Umbilical cord (tissue), 2 donors: ENCODE measurements around the gene COQ7. TPM values are rescaled to one million over a fixed set of nuclear protein-coding genes. Genes with fewer than 3 reads are reported as not detected.
A peak's percentile ranks its signal among the peaks of the same experiment; 100 is the strongest.

Experiments used
- DNase-seq: peaks from one replicate; pipeline ENCODE4 v3.0.0-alpha.2; 2015; ENCODE audit warnings: low spot score
- total RNA-seq: library from RNA; depleted of rRNA; stranded (reverse); fragments of >200 nt; gene quantifications from one replicate; pipeline ENCODE4 v1.2.3, GENCODE V29; 2014; ENCODE audit warnings: low replicate concordance; ENCODE audit not compliant: insufficient read depth

COQ7 gene
- total RNA-seq, 1 donor from 2014 or later, result 33.9 TPM

DNA sequence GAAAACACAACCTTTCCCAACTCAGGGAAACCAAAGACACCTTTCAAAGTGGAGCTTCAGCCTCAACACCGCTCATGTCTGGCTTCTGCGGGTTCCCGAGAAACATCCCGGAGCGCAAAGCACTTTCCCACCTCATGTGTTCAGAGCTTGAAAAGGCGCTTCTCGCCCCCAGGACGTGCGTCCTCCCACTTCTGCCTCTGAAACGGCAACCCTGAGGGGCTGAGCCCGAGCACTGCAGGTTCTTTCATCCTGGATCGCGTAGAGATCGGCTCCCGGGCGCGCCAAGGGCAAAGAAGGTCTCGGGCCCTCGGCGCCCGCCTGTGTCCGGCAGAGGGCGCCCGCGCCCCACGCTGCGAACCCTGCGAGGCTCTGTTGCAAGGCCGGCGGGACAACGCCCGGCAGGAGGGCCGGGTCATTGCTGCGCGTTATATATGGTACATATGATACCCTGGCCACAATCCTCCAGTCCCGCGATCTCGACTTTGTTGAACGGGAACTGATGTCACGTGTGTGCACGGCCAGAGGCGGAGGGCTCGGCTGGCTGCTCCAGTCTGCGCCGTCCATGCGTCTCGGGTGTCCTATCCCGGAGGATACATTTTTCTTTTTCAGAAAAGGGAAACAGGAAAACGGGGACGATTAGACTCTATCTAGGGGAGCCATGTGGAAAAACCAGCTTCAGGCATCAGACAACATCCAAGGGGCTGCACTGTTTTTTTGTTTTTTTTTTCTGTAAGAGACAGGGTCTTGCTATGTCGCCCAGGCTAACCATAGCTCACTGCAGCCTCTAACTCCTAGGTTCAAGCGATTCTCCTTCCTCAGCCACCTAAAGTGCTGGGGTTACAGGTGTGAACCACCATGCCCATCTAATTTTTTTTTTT lies 19.1 kb downstream of the COQ7 start:
- peak; percentile 88 for DNase-seq

- no peak for DNase-seq
Measured at GRCh38 chr16:19088341-19088916, 21.0 kb downstream of the COQ7 start.

GRCh38 chr16:19089410-19089955 lies 22.1 kb downstream of the COQ7 start:
- DNase-seq, result no peak

- no peak for DNase-seq
Measured at GRCh38 chr16:19090916-19091315, 23.5 kb downstream of the COQ7 start.

DNA sequence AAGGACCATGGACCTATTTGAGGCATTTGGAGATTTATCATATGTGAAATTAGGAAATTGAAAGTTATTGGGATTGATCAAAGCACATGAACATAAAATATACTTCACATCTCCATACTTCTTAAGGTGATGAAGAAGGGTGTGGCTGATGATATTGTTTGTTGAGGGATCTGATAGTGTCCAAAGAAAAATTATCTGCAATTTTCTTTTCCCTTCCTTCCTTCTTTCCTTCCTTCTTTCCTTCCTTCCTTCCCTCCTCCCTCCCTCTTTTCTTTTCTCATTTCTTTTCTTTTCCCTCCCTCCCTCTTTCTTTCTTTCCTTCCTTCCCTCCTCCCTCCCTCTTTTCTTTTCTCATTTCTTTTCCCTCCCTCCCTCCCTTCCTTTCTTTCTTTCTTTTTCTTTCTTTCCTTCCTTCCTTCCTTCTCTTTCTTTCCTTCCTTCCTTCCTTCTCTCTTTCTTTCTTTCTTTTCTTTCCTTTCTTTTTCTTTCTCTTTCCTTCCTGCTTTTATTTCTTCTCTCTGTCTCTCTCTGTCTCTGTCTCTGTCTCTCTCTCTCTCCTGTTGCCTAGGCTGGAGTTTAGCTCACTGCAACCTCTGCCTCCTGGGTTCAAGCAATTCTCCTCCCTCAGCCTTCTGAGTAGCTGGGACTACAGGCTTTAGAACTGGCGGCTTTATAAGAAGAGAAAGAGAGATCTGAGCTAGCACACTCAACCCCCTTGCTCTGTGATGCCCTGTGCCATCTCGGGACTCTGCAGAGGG lies 25.4 kb downstream of the COQ7 start:
- DNase-seq, result no peak

DNA sequence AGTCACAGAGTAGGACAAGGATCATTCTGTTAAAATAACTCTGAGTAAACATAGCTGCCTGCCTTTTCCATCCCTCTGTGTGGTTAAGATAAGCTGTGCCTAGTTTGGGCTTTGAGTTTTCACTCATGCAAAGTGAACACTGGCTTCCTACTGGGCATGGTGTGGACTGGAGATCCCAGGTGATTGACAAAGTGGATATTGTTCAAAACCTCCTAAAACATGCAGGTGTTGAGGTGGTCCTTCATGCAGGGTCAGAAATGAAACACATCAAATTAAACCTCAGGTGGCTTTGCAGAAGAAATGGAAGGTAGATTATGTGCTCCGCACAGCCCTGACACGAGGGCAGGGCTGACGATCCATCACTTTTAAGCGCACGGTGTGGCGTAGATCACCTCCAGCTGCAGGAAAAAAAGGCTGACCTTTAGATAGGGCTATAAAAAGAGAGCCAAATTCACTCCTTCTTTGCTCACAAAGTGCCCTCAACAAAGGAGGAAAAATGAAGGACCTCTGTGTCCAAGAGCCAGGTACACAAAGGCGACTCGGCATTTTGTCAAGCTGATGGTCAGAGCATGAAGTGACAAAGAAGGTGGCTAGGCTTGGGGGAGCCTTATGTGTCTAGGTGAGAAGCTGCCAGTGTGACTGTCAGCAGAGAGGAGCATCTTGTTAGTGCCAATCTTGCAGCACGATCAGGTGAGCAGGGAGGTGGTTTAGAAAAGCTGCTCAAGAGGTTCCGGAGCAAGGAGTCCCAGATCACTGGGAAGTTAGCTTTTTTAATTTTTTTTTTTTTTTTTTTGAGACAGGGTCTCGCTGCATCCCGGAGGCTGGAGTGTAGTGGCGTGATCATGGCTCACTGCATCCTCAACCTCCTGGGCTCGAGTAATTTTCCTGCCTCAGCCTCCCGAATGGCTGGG lies 26.5 kb downstream of the COQ7 start:
- DNase-seq, result no peak

- DNase-seq, result no peak
Measured at GRCh38 chr16:19094542-19095365, 27.3 kb downstream of the COQ7 start.

GRCh38 chr16:19095654-19096053 lies 28.2 kb downstream of the COQ7 start:
- DNase-seq, result no peak

DNA sequence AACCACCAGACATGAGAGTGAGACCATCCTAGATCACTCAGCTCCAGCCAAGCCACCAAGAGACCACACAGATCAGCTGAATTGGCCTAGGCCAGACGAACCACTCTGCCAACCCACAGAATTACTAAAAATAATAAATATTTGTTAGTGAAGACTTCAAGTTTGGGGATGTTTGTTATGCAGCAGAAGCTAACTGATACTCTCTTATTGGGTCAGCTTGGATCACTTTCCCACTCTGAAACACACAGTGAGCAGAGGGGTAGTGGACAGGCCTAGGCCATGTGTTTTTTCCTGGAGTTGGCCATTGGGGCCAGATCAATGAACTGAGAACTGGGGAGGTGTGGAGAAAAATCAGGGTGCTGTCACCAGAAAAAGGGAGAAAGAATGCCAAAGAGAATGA lies 30.8 kb downstream of the COQ7 start:
- DNase-seq, result no peak

- no peak for DNase-seq
Measured at GRCh38 chr16:19102187-19102872, 34.9 kb downstream of the COQ7 start.

- no peak for DNase-seq
Measured at GRCh38 chr16:19104607-19105006, 37.2 kb downstream of the COQ7 start.

- no peak for DNase-seq
Measured at GRCh38 chr16:19105131-19105530, 37.7 kb downstream of the COQ7 start.

GRCh38 chr16:19105891-19106624 lies 38.6 kb downstream of the COQ7 start:
- DNase-seq, result no peak

DNA sequence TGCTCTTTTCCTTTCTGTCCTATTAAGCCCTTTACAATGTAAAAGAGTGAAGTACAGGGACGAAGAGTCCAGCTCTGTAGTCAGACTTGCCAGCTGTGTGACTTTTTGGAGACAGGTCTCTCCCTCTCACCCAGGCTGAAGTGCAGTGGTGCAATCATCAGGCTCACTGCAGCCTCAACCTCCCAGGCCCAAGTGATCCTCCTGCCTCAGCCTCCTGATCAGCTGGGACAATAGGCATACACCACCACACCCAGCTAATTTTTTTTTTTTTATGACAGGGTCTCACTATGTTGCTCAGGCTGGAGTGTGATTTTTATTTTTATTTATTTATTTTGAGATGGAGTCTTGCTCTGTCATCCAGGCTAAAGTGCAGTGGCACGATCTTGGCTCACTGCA lies 39.2 kb downstream of the COQ7 start:
- DNase-seq, result no peak

DNA sequence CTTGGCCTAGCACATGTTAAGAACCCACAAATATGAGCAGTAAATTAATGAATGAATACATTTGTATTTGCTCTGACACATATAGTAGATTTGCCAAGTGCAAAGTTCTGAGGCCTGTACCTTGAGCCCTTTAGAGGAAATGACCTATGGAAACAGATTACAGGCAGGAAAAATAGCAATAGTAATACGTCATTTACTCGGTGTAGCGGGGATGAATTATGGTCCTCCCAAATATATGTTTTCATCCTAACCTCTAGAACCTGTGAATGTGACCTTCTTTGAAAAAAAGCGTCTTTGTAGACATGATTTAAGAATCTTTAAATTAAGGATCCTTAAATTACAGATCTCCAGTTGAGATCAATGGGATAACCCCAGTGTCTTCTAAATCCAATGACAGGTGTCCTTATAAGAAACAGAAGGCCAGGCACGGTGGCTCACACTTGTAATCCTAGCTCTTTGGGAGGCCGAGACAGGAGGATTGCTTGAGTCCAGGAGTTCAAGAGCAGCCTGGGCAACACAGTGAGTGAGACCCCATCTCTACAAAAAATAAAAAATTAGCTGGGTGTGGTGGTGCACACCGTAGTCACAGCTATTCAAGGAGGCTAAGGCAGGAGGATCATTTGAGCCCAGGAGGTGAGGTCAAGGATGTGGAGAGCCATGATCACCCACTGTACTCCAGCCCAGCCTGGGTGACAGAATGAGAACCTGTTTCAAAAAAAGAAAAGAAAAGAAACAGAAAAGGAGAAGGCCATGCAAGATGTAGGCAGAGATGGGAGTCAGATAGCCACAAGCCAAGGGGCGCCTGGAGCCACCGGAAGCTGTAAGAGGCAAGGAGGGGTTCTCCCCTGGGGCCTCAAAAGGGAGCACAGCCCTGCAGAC lies 41.2 kb downstream of the COQ7 start:
- no peak for DNase-seq

- DNase-seq, result no peak
Measured at GRCh38 chr16:19109288-19109664, 41.9 kb downstream of the COQ7 start.

DNA sequence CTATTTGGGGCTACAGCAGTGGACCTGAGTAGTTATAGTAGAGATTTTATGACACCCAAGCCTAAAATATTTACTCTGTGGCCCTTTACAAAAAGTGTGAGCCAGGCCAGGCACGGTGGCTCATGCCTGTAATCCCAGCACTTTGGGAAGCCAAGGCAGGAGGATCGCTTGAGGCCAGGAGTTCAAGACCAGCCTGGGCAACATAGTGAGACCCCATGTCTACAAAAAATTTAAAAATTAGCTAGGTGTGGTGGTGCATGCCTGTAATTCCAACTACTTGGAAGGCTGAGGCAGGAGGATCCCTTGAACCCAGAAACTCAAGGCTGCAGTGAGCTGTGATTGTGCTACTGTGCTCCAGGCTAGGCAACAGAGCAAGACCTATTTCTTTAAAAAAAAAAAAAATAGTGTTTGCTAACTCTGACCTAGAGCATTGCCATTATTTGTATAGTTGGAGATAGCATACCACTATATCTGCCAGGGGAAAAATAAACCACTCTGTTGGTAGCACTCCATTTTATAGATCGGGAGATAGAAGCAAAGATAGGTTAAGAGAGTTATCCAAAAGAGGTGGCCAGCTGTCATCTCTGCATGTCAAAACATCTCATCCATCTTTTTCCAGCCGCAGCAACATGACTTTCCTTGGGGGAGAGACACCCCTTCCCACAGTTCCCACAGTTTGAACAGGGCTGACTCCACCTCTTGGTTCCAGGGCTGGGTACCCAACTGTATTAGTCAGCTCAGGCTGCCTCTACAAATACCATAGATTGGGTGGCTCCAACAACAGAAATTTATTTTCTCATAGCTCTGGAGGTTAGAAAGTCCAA lies 43.3 kb downstream of the COQ7 start:
- DNase-seq, result no peak
